ENCODE measurements around the gene APOLD1. TPM values are rescaled to one million over a fixed set of nuclear protein-coding genes. Genes with fewer than 3 reads are reported as not detected.
"Not testable (repeated sequence)": the region's sequence is repeated elsewhere in the genome, so short reads cannot be mapped to it uniquely, and the experiment has no call there.

Gene APOLD1
- polyA plus RNA-seq, 4 donors = 0.22 to 29.9 (median 4.8) TPM

DNA sequence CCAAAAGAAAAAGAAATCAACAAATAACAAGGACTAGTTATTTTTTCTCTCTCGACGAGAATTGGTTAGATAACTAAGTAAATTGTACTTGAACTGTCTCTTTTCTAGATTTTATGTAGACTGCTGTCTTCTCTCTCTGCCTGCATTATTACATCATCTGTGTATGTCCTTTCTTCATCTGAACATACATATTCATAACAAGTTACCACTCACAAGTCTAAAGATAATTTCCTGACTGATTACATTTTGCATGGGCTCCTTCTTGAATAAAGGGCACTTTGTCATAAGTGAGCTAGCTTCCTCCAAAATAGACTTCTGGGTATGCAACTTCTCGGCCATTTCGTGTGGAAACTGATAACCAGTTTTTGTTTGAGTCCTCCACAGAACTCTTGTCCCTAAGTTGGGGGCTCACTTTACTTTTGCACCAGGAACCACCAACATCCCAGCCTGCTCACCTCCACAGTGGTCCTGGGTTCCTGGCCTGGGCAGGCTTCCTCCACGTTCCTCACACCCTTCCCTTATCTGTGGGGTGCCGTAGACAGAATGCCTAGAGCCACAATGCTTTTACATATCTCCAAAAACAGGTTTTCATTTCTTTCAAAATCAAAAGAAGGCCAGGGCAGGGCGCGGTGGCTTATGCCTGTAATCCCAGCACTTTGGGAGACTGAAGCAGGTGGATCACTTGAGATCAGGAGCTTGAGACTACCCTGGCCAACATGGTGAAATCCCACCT lies 21.5 kb downstream of the APOLD1 start:
- FAIRE-seq = no peak

GRCh38 chr12:12807517-12807903 lies 22.1 kb downstream of the APOLD1 start:
- not testable (repeated sequence) for H3K9me3 ChIP-seq (ENCODE audit: control insufficient read depth in 2 of 2, insufficient read depth in 1 of 2, low read depth in 1 of 2, low read length in 1 of 2); H3K36me3 ChIP-seq (ENCODE audit: control insufficient read depth in 3 of 3, insufficient read depth in 2 of 3, low read depth in 1 of 3, low read length in 3 of 3); H3K27me3 ChIP-seq (ENCODE audit: control insufficient read depth in 3 of 3, insufficient read depth in 3 of 3, low read length in 3 of 3); FAIRE-seq; H3K4me3 ChIP-seq (ENCODE audit: low read depth in 1 of 3, low read length in 3 of 3); DNase-seq
- WGBS, 3 donors = 51 to 63% (median 53%) methylated on average over 3 of the region's 3 CpGs
- Histone ChIP-seq H3K4me1 (ENCODE audit: control insufficient read depth in 3 of 3, insufficient read depth in 2 of 3, low read depth in 1 of 3, low read length in 2 of 3) (peaks cover 0 to 49% (median 3%) of the 10 kb centered on the region in 3 donors), H3K27ac (ENCODE audit: low read depth in 1 of 3, low read length in 2 of 3) (peak overlapping the region in 2 of 3 donors; percentile 1 to 96)

More for the DNA sequence above, 21.5 kb downstream of the APOLD1 start:
- Histone ChIP-seq H3K4me3 (ENCODE audit: low read depth in 1 of 3, low read length in 3 of 3) (no peak overlapping the region), H3K9me3 (ENCODE audit: control insufficient read depth in 2 of 2, insufficient read depth in 1 of 2, low read depth in 1 of 2, low read length in 1 of 2) (no peaks in the 10 kb centered on the region), H3K27ac (ENCODE audit: low read depth in 1 of 3, low read length in 2 of 3) (peak overlapping the region in 2 of 3 donors; percentile 1 to 96), H3K4me1 (ENCODE audit: control insufficient read depth in 3 of 3, insufficient read depth in 2 of 3, low read depth in 1 of 3, low read length in 2 of 3) (peaks cover 0 to 53% (median 3%) of the 10 kb centered on the region in 3 donors), H3K27me3 (ENCODE audit: control insufficient read depth in 3 of 3, insufficient read depth in 3 of 3, low read length in 3 of 3) (no peaks in the 10 kb centered on the region), H3K36me3 (ENCODE audit: control insufficient read depth in 3 of 3, insufficient read depth in 2 of 3, low read depth in 1 of 3, low read length in 3 of 3) (no peaks in the 10 kb centered on the region)
- no peak for DNase-seq
- 54 to 74% (median 70%) methylated on average over 8 of the region's 8 CpGs for WGBS, 3 donors

DNA sequence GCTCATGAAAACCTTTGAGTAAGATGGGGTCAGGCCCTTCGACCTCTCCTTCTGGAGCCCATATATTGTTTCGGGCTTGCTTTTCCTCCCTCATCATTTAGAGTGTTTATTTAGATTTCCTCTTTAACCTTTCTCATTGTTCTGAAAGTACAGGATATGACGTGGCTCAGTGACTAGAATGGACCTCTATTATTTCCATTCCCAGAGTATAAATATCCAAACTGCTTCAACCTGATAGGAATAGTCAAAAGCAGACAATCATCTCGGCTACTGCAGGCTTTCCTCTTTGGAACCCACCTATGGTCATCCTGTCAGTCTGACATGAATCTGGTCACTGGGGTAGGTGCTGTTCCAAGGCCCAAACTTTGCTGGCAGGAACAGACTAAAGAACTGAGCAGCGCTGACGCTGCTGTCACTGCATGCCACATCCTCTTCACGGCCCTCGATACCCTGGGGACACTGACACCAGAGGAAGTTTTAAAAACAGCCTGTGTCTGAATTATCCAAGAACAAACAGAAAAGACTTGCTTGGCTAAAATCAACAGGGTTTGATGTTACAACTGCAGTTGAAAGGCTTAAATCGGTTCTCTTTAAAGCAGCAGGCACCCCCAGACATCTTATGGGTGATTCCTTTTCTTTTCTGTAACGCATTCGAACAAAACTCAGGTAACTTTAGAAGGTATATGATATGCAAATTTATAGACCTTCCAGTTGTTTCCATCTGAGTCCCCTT lies 22.7 kb downstream of the APOLD1 start:
- 56 to 83% (median 69%) methylated on average over 11 of the region's 11 CpGs for WGBS, 3 donors
- H3K9me3 ChIP-seq (ENCODE audit: control insufficient read depth in 2 of 2, insufficient read depth in 1 of 2, low read depth in 1 of 2, low read length in 1 of 2) = no peaks in the 10 kb centered on the region
- no peak for FAIRE-seq
- no peaks in the 10 kb centered on the region for H3K36me3 ChIP-seq (ENCODE audit: control insufficient read depth in 3 of 3, insufficient read depth in 2 of 3, low read depth in 1 of 3, low read length in 3 of 3)
- DNase-seq = peak; percentile 30 to 62
- no peaks in the 10 kb centered on the region for H3K27me3 ChIP-seq (ENCODE audit: control insufficient read depth in 3 of 3, insufficient read depth in 3 of 3, low read length in 3 of 3)
- H3K27ac ChIP-seq (ENCODE audit: low read depth in 1 of 3, low read length in 2 of 3) = peak overlapping the region; percentile 56 to 96 (median 68)
- peaks cover 0 to 48% (median 3%) of the 10 kb centered on the region in 3 donors for H3K4me1 ChIP-seq (ENCODE audit: control insufficient read depth in 3 of 3, insufficient read depth in 2 of 3, low read depth in 1 of 3, low read length in 2 of 3)
- H3K4me3 ChIP-seq (ENCODE audit: low read depth in 1 of 3, low read length in 3 of 3) = no peak overlapping the region

GRCh38 chr12:12810553-12811021 lies 25.1 kb downstream of the APOLD1 start:
- H3K36me3 ChIP-seq (ENCODE audit: control insufficient read depth in 3 of 3, insufficient read depth in 2 of 3, low read depth in 1 of 3, low read length in 3 of 3) = peaks cover 0 to 4% (median 0%) of the 10 kb centered on the region in 3 donors
- H3K9me3 ChIP-seq (ENCODE audit: control insufficient read depth in 2 of 2, insufficient read depth in 1 of 2, low read depth in 1 of 2, low read length in 1 of 2) = no peaks in the 10 kb centered on the region
- DNase-seq = peak; percentile 73 to 74
- H3K4me3 ChIP-seq (ENCODE audit: low read depth in 1 of 3, low read length in 3 of 3) = peak overlapping the region in 1 of 3 donors; percentile 0
- peaks cover 0 to 49% (median 11%) of the 10 kb centered on the region in 3 donors for H3K4me1 ChIP-seq (ENCODE audit: control insufficient read depth in 3 of 3, insufficient read depth in 2 of 3, low read depth in 1 of 3, low read length in 2 of 3)
- H3K27ac ChIP-seq (ENCODE audit: low read depth in 1 of 3, low read length in 2 of 3) = peak overlapping the region in 2 of 3 donors; percentile 66 to 76
- FAIRE-seq = no peak
- no peaks in the 10 kb centered on the region for H3K27me3 ChIP-seq (ENCODE audit: control insufficient read depth in 3 of 3, insufficient read depth in 3 of 3, low read length in 3 of 3)
- WGBS, 3 donors = 15 to 57% (median 39%) methylated on average over 10 of the region's 10 CpGs

- FAIRE-seq (no peak), DNase-seq (no peak)
- H3K9me3 ChIP-seq (ENCODE audit: control insufficient read depth in 2 of 2, insufficient read depth in 1 of 2, low read depth in 1 of 2, low read length in 1 of 2) = no peaks in the 10 kb centered on the region
- no peaks in the 10 kb centered on the region for H3K27me3 ChIP-seq (ENCODE audit: control insufficient read depth in 3 of 3, insufficient read depth in 3 of 3, low read length in 3 of 3)
- 75 to 85% (median 77%) methylated on average over 3 of the region's 3 CpGs for WGBS, 3 donors
- peaks cover 0 to 50% (median 11%) of the 10 kb centered on the region in 3 donors for H3K4me1 ChIP-seq (ENCODE audit: control insufficient read depth in 3 of 3, insufficient read depth in 2 of 3, low read depth in 1 of 3, low read length in 2 of 3)
- peaks cover 0 to 4% (median 0%) of the 10 kb centered on the region in 3 donors for H3K36me3 ChIP-seq (ENCODE audit: control insufficient read depth in 3 of 3, insufficient read depth in 2 of 3, low read depth in 1 of 3, low read length in 3 of 3)
- H3K27ac ChIP-seq (ENCODE audit: low read depth in 1 of 3, low read length in 2 of 3) = peak overlapping the region in 1 of 3 donors; percentile 76
- H3K4me3 ChIP-seq (ENCODE audit: low read depth in 1 of 3, low read length in 3 of 3) = no peak overlapping the region
Observed at GRCh38 chr12:12811343-12811742, 25.9 kb downstream of the APOLD1 start.

- no peak overlapping the region for H3K27ac ChIP-seq (ENCODE audit: low read depth in 1 of 3, low read length in 2 of 3)
- H3K36me3 ChIP-seq (ENCODE audit: control insufficient read depth in 3 of 3, insufficient read depth in 2 of 3, low read depth in 1 of 3, low read length in 3 of 3) = peaks cover 0 to 4% (median 0%) of the 10 kb centered on the region in 3 donors
- DNase-seq (no peak), FAIRE-seq (no peak)
- 92 to 95% (median 94%) methylated on average over 5 of the region's 5 CpGs for WGBS, 3 donors
- H3K4me1 ChIP-seq (ENCODE audit: control insufficient read depth in 3 of 3, insufficient read depth in 2 of 3, low read depth in 1 of 3, low read length in 2 of 3) = peaks cover 0 to 50% (median 14%) of the 10 kb centered on the region in 3 donors
- H3K9me3 ChIP-seq (ENCODE audit: control insufficient read depth in 2 of 2, insufficient read depth in 1 of 2, low read depth in 1 of 2, low read length in 1 of 2) = no peaks in the 10 kb centered on the region
- H3K27me3 ChIP-seq (ENCODE audit: control insufficient read depth in 3 of 3, insufficient read depth in 3 of 3, low read length in 3 of 3) = no peaks in the 10 kb centered on the region
- H3K4me3 ChIP-seq (ENCODE audit: low read depth in 1 of 3, low read length in 3 of 3) = no peak overlapping the region
Observed at GRCh38 chr12:12812174-12812573, 26.7 kb downstream of the APOLD1 start.

DNA sequence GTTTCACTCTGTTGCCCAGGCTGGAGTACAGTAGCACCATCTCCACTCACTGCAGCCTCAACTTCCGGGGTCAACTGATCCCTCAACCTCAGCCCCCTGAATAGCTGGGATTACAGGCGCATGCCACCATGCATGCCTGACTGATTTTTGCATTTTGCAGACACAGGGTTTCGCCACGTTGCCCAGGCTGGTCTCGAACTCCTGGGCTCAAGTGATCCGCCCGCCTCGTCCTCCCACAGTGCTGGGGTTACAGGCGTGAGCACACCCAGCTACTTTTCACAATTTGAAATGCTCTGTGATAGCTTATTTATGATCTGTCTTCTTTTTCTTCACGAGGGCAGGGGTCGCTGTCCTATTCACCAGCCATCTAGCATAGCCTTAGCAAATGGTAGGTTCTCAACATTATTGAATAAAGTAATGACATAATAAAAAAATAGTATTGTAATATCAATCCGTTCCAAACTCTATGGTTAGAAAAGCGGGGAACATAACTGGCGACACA lies 27.2 kb downstream of the APOLD1 start:
- Histone ChIP-seq H3K9me3 (ENCODE audit: control insufficient read depth in 2 of 2, insufficient read depth in 1 of 2, low read depth in 1 of 2, low read length in 1 of 2) (no peaks in the 10 kb centered on the region), H3K36me3 (ENCODE audit: control insufficient read depth in 3 of 3, insufficient read depth in 2 of 3, low read depth in 1 of 3, low read length in 3 of 3) (peaks cover 0 to 5% (median 0%) of the 10 kb centered on the region in 3 donors), H3K27ac (ENCODE audit: low read depth in 1 of 3, low read length in 2 of 3) (peak overlapping the region in 1 of 3 donors; percentile 24), H3K27me3 (ENCODE audit: control insufficient read depth in 3 of 3, insufficient read depth in 3 of 3, low read length in 3 of 3) (no peaks in the 10 kb centered on the region), H3K4me3 (ENCODE audit: low read depth in 1 of 3, low read length in 3 of 3) (no peak overlapping the region), H3K4me1 (ENCODE audit: control insufficient read depth in 3 of 3, insufficient read depth in 2 of 3, low read depth in 1 of 3, low read length in 2 of 3) (peaks cover 0 to 50% (median 14%) of the 10 kb centered on the region in 3 donors)
- FAIRE-seq (no peak), DNase-seq (no peak)
- whole genome bisulfite sequencing, 3 donors = 64 to 68% (median 67%) methylated on average over 14 of the region's 14 CpGs

All from small intestine (tissue), 7 donors.